Calu3 (cell line): ENCODE measurements around the gene MRNIP. TPM values are rescaled to one million over a fixed set of nuclear protein-coding genes. Genes with fewer than 3 reads are reported as not detected.

Source experiments
- BruUV-seq: library from RNA; stranded (reverse); fragments of 400-500 nt; replicated peaks from 2 replicates; lab custom pipeline; 2021; lab: Mats Ljungman, UMichigan
- CTCF ChIA-PET: fragments of 300-600 bp; sonication (Branson Sonifier 250); formaldehyde crosslinking; loops from one replicate; lab custom pipeline; 2022; ENCODE audit warnings: antibody characterized with exemption; lab: Charles Lee
- DNase-seq: peaks from one replicate; pipeline ENCODE4 v3.0.0; 2022
- H3K27ac Mint-ChIP-seq: one replicate; pipeline ENCODE4 v1.8.0; 2022; ENCODE audit warnings: mixed read lengths; ENCODE audit not compliant: unreplicated experiment
- H3K27me3 Mint-ChIP-seq: one replicate; pipeline ENCODE4 v1.8.0; 2022; ENCODE audit warnings: mixed read lengths; ENCODE audit not compliant: unreplicated experiment
- H3K36me3 Mint-ChIP-seq: one replicate; pipeline ENCODE4 v1.8.0; 2022; ENCODE audit warnings: mild to moderate bottlenecking, moderate library complexity, mixed read lengths; ENCODE audit not compliant: insufficient read depth, unreplicated experiment
- H3K4me1 Mint-ChIP-seq: one replicate; pipeline ENCODE4 v1.8.0; 2022; ENCODE audit warnings: mild to moderate bottlenecking, low read depth, mixed read lengths; ENCODE audit not compliant: unreplicated experiment
- H3K4me3 Mint-ChIP-seq: one replicate; pipeline ENCODE4 v1.8.0; 2022; ENCODE audit warnings: mild to moderate bottlenecking, low read depth, moderate library complexity, mixed read lengths; ENCODE audit not compliant: unreplicated experiment
- H3K9me3 Mint-ChIP-seq: one replicate; pipeline ENCODE4 v1.8.0; 2022; ENCODE audit warnings: low read depth, mixed read lengths; ENCODE audit not compliant: unreplicated experiment
- intact Hi-C: fragments of 100-400 bp; cut with micrococcal nuclease; formaldehyde crosslinking; loops from one replicate; pipeline ENCODE4 v1.10.0; 2022; ENCODE audit not compliant: unreplicated experiment
- total RNA-seq: library from RNA; stranded (reverse); gene quantifications from 2 replicates; pipeline ENCODE4 v1.2.3, GENCODE V29; 2022
- TF ChIP-seq, protein P1 (sequence below): fragments of 200-600 bp; IDR thresholded peaks from one replicate; pipeline ENCODE4 v1.8.0; 2022; ENCODE audit warnings: antibody characterized with exemption; ENCODE audit not compliant: unreplicated experiment

Gene MRNIP
- total RNA-seq, 1 experiment from 2014 or later = 47.1 TPM

DNA sequence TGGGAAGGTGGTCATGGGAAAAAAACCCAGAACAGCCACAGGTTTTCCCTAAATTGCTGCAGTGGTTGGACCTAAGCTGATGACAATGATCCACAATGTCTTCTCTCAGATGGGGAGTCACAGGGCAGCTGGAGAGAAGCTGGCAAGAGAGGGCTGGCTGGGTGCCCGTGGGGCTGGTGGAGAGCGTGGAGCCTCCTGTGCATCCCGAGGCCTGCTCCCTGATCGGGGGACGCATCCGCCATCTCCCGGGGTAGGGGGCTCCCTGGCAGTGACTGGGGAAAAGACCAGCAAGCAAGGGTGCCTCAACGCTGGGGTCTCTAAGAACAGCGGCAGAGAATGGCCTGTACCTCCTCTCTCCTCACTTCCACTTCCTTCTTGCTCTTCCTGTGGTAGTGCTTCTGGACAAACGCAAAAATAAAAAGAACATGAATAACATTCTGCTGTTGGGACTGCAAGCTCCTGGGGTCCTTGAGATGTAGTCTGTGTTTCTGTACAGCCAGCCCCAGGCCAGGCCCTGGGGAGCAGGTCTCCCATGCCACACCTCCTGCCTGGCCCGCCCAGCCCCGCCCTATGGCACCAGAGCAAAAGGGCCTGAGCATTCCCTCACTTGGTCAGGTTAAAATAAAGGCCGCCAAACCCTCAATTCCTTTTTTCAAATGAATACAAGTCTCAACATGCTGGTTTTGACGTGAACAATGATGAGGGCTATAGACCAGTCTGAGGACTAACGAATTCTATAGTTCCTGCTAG lies 7.0 kb upstream of the MRNIP start:
- TF ChIP-seq, protein P1, sequence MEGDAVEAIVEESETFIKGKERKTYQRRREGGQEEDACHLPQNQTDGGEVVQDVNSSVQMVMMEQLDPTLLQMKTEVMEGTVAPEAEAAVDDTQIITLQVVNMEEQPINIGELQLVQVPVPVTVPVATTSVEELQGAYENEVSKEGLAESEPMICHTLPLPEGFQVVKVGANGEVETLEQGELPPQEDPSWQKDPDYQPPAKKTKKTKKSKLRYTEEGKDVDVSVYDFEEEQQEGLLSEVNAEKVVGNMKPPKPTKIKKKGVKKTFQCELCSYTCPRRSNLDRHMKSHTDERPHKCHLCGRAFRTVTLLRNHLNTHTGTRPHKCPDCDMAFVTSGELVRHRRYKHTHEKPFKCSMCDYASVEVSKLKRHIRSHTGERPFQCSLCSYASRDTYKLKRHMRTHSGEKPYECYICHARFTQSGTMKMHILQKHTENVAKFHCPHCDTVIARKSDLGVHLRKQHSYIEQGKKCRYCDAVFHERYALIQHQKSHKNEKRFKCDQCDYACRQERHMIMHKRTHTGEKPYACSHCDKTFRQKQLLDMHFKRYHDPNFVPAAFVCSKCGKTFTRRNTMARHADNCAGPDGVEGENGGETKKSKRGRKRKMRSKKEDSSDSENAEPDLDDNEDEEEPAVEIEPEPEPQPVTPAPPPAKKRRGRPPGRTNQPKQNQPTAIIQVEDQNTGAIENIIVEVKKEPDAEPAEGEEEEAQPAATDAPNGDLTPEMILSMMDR = no peak
- Mint-ChIP-seq H3K27me3 (no peaks in the 10 kb centered on the region), H3K4me1 (no peaks in the 10 kb centered on the region), H3K9me3 (peaks cover 3% of the 10 kb centered on the region), H3K36me3 (peaks cover 60% of the 10 kb centered on the region), H3K4me3 (no peak overlapping the region), H3K27ac (no peak overlapping the region)
- no TSS peak for BruUV-seq
- CTCF ChIA-PET = no interaction called here
- DNase-seq = no peak
- intact Hi-C loops = no loop called here

DNA sequence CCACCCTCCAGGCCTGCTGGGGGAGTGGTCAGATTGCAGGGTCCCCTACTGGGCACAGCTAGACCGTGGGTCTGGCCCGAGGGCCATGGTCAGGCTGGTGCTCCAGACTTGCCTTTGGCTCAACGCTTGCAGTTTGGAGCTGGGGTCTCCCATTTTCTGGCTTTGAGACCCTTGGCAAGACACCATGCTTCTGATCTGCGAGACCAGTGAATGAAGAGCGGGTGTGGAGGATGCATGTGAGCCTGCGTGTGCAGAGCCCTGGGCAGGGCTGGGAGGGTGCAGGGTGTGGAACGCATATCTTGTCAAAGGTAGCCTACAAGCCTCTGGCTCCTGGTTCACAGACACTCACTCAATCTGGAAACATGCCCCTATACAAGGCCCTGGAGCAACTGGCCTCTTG lies 6.1 kb upstream of the MRNIP start:
- Mint-ChIP-seq H3K9me3 (peaks cover 3% of the 10 kb centered on the region), H3K27ac (no peak overlapping the region), H3K4me1 (no peaks in the 10 kb centered on the region), H3K36me3 (peaks cover 57% of the 10 kb centered on the region), H3K4me3 (no peak overlapping the region), H3K27me3 (no peaks in the 10 kb centered on the region)
- TF ChIP-seq, protein P1 = no peak
- no peak for DNase-seq
- CTCF ChIA-PET = no interaction called here
- intact Hi-C loops = no loop called here
- BruUV-seq = no TSS peak

DNA sequence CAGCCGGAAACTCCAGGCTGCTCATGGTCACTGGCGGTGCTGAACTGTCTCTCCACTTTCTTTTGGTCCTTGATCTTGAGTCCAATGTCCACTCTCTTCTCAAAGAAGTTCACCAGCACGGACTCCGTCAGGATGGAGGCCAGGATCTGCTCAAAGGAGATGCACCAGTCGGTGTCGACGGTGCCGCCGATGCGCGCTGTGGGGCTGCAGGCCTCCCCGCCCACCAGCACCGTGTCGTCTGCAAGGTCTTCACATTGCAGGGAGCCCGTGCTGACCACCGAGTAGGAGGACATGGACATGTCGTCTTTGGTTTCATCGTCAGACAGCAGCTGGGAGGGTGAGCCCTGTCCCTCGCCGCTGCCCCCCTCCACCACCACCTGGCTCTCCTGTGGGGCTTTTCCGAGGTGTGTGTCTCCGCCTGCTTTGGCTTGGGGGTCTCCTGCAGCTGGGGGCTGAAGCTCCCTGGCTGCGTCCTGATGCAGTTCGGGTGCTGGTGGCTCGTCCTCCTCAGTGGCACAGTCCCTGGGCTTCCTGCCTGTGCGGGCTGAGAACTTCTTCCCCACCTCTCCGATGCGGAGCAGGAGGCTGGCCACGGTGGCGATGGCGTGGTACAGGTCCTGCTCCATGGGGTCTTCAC lies 5.0 kb upstream of the MRNIP start:
- CTCF ChIA-PET = interaction anchor here (0.8 kb wide), 1 partner anchor 13 kb away, joined by 3 read pairs; no protein-coding TSS in a partner anchor
- Mint-ChIP-seq H3K27ac (no peak overlapping the region), H3K36me3 (peaks cover 61% of the 10 kb centered on the region), H3K9me3 (peaks cover 3% of the 10 kb centered on the region), H3K4me3 (no peak overlapping the region), H3K4me1 (no peaks in the 10 kb centered on the region), H3K27me3 (no peaks in the 10 kb centered on the region)
- BruUV-seq = no TSS peak
- TF ChIP-seq, protein P1 = no peak
- DNase-seq = no peak
- intact Hi-C loops = no loop called here

DNA sequence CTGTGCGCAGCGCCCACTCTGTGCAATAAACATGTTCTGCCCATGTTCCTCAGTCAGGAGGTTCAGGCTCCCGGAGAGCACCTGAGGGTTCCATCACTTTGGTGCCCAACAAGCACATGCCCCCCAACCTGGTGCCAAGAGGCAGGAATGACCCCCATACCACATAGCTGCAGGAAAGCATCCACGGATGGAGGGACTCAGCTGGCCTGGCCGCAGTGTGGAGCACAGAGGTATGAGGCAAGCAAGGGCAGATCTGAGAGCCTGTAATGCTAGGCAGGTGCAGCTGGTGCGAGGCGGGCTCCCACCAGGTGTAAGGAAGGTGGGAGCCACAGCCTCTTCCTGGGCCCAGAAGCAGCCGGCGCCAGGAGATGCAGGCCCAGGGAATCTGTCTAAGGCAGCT lies 4.3 kb upstream of the MRNIP start:
- H3K9me3 Mint-ChIP-seq = peaks cover 3% of the 10 kb centered on the region
- no TSS peak for BruUV-seq
- H3K27me3 Mint-ChIP-seq = no peaks in the 10 kb centered on the region
- no peak overlapping the region for H3K4me3 Mint-ChIP-seq
- H3K4me1 Mint-ChIP-seq = no peaks in the 10 kb centered on the region
- H3K27ac Mint-ChIP-seq = no peak overlapping the region
- TF ChIP-seq, protein P1 = no peak
- CTCF ChIA-PET = interaction anchor here (0.8 kb wide), 1 partner anchor 14 kb away, joined by 3 read pairs; no protein-coding TSS in a partner anchor
- intact Hi-C loops = no loop called here
- no peak for DNase-seq
- peaks cover 61% of the 10 kb centered on the region for H3K36me3 Mint-ChIP-seq
